Osteoblast (primary cell): Measurements from ENCODE around the gene CACNA1H. TPM values are rescaled to one million over a fixed set of nuclear protein-coding genes. Genes with fewer than 3 reads are reported as not detected.

ENCODE experiments used
- DNase-seq: peaks from one replicate; pipeline ENCODE4 v3.0.0; 2011; ENCODE audit warnings: low spot score, mixed read lengths; ENCODE audit not compliant: insufficient read length; ENCODE audit errors: missing footprints
- H2AFZ ChIP-seq: 2 replicates; pipeline ENCODE4 v1.6.0; 2011; ENCODE audit warnings: mild to moderate bottlenecking, low read length
- H3K27ac ChIP-seq: 2 replicates; pipeline ENCODE4 v1.5.1; 2011; ENCODE audit warnings: mild to moderate bottlenecking, low read depth, low read length, moderate library complexity
- H3K27me3 ChIP-seq: 2 replicates; pipeline ENCODE4 v1.6.0; 2012; ENCODE audit warnings: mild to moderate bottlenecking, control low read depth, inconsistent platforms, low read length, moderate library complexity; ENCODE audit not compliant: insufficient read depth
- H3K36me3 ChIP-seq: 2 replicates; pipeline ENCODE4 v1.5.1; 2011; ENCODE audit warnings: mild to moderate bottlenecking, low read length, control low read depth, moderate library complexity; ENCODE audit not compliant: insufficient read depth
- H3K4me1 ChIP-seq: 2 replicates; pipeline ENCODE4 v1.5.1; 2011; ENCODE audit warnings: mild to moderate bottlenecking, low read length, control low read depth, moderate library complexity; ENCODE audit not compliant: insufficient read depth
- H3K4me2 ChIP-seq: 2 replicates; pipeline ENCODE4 v1.6.0; 2011; ENCODE audit warnings: mild to moderate bottlenecking, low read length; ENCODE audit not compliant: insufficient read depth
- H3K4me3 ChIP-seq: fragments of 200-600 bp; sonication (generic); 3 replicates; pipeline ENCODE4 v1.5.1; 2012; ENCODE audit warnings: mild to moderate bottlenecking, low read length, inconsistent platforms; ENCODE audit not compliant: insufficient read depth
- H3K79me2 ChIP-seq: 2 replicates; pipeline ENCODE4 v1.6.0; 2012; ENCODE audit warnings: mild to moderate bottlenecking, low read length, control low read depth, inconsistent platforms; ENCODE audit not compliant: insufficient read depth
- H3K9me3 ChIP-seq: 2 replicates; pipeline ENCODE4 v1.5.1; 2011; ENCODE audit warnings: low read depth, low read length, control low read depth
- H4K20me1 ChIP-seq: 2 replicates; pipeline ENCODE4 v1.6.0; 2012; ENCODE audit warnings: mild to moderate bottlenecking, low read length, control low read depth; ENCODE audit not compliant: insufficient read depth
- CTCF ChIP-seq: IDR thresholded peaks from 2 replicates; pipeline ENCODE4 v1.5.1; 2011; ENCODE audit warnings: mild to moderate bottlenecking, low read depth, low read length, moderate library complexity; ENCODE audit errors: extremely low read depth
- total RNA-seq: library from RNA; depleted of rRNA; stranded (reverse); fragments of >200 nt; gene quantifications from 2 replicates; pipeline ENCODE4 v1.2.3, GENCODE V29; 2012

CACNA1H gene
- total RNA-seq, 1 donor: under 0.01 TPM

- no peaks in the 10 kb centered on the region for H3K9me3 ChIP-seq
- no peak overlapping the region for H3K4me3 ChIP-seq
- H3K79me2 ChIP-seq: no peaks in the 10 kb centered on the region
- TF ChIP-seq CTCF: no peak
- no peak overlapping the region for H3K27ac ChIP-seq
- no peaks in the 10 kb centered on the region for H3K4me1 ChIP-seq
- no peak overlapping the region for H2AFZ ChIP-seq
- no peak overlapping the region for H3K4me2 ChIP-seq
- peaks cover 12% of the 10 kb centered on the region for H3K27me3 ChIP-seq
- H4K20me1 ChIP-seq: no peaks in the 10 kb centered on the region
- DNase-seq: no peak
- no peaks in the 10 kb centered on the region for H3K36me3 ChIP-seq
Observed at GRCh38 chr16:1172651-1173050, 19.7 kb downstream of the CACNA1H start.

- no peaks in the 10 kb centered on the region for H3K4me1 ChIP-seq
- no peak overlapping the region for H3K27ac ChIP-seq
- no peak overlapping the region for H3K4me3 ChIP-seq
- no peaks in the 10 kb centered on the region for H4K20me1 ChIP-seq
- H3K36me3 ChIP-seq: no peaks in the 10 kb centered on the region
- H3K79me2 ChIP-seq: no peaks in the 10 kb centered on the region
- no peak overlapping the region for H2AFZ ChIP-seq
- no peak overlapping the region for H3K4me2 ChIP-seq
- peaks cover 8% of the 10 kb centered on the region for H3K27me3 ChIP-seq
- no peak for DNase-seq
- TF ChIP-seq CTCF: no peak
- H3K9me3 ChIP-seq: no peaks in the 10 kb centered on the region
Observed at GRCh38 chr16:1173788-1174451, 21.0 kb downstream of the CACNA1H start.

- peaks cover 5% of the 10 kb centered on the region for H3K27me3 ChIP-seq
Observed at GRCh38 chr16:1174477-1175357, 21.8 kb downstream of the CACNA1H start.

More at GRCh38 chr16:1174477-1175357, 21.8 kb downstream of the CACNA1H start:
- H2AFZ ChIP-seq: no peak overlapping the region
- peak; percentile 98 for DNase-seq
- H3K9me3 ChIP-seq: no peaks in the 10 kb centered on the region
- no peaks in the 10 kb centered on the region for H3K36me3 ChIP-seq
- H4K20me1 ChIP-seq: no peaks in the 10 kb centered on the region
- no peak overlapping the region for H3K27ac ChIP-seq
- no peak for TF ChIP-seq CTCF
- no peaks in the 10 kb centered on the region for H3K79me2 ChIP-seq
- no peak overlapping the region for H3K4me2 ChIP-seq
- no peak overlapping the region for H3K4me3 ChIP-seq
- H3K4me1 ChIP-seq: no peaks in the 10 kb centered on the region
